GM10248 (cell line): Measurements from ENCODE around the gene GSPT1.
"Not testable (repeated sequence)": the region's sequence is repeated elsewhere in the genome, so short reads cannot be mapped to it uniquely, and the experiment has no call there.

Experiments
- CTCF ChIA-PET: fragments of 300-600 bp; sonication (Branson Sonifier 250); formaldehyde crosslinking; extraction: SDS; loops from one replicate; lab custom pipeline; 2021; ENCODE audit warnings: antibody characterized with exemption; lab: Yijun Ruan, JAX
- POLR2A ChIA-PET: fragments of 350-650 bp; sonication (Branson Sonifier 250); formaldehyde crosslinking; extraction: SDS; loops from one replicate; lab custom pipeline; 2020; ENCODE audit warnings: antibody characterized with exemption; lab: Yijun Ruan, JAX
- DNase-seq: peaks from one replicate; pipeline ENCODE4 v3.0.0; 2012; ENCODE audit errors: extremely low spot score
- CTCF ChIP-seq: IDR thresholded peaks from 2 replicates; pipeline ENCODE4 v1.5.1; 2012; ENCODE audit warnings: mild to moderate bottlenecking, low read depth; ENCODE audit errors: extremely low read depth, missing control alignments, control extremely low read depth

Gene GSPT1

GRCh38 chr16:11833951-11834695, 81.6 kb downstream of the GSPT1 start:
- POLR2A ChIA-PET = interaction anchor here (0.7 kb wide), 1 partner anchor 9 kb away, joined by 5 read pairs; no protein-coding TSS in a partner anchor
- CTCF ChIA-PET = interaction anchor here (0.8 to 1.9 kb wide), 2 partner anchors 8 to 19 kb away, joined by 3 to 7 read pairs; no protein-coding TSS in a partner anchor
- no peak for TF ChIP-seq CTCF
- DNase-seq = no peak

- ChIA-PET CTCF (interaction anchor here (1.4 kb wide), 1 partner anchor 12 kb away, joined by 5 read pairs; no protein-coding TSS in a partner anchor), POLR2A (no interaction called here)
- TF ChIP-seq CTCF = no peak
- no peak for DNase-seq
Observed at GRCh38 chr16:11828696-11829095, 87.1 kb downstream of the GSPT1 start.

- POLR2A ChIA-PET = not testable (repeated sequence)
- CTCF ChIA-PET = interaction anchor here (0.6 to 2.9 kb wide), 2 partner anchors 10 to 20 kb away, joined by 3 to 7 read pairs; no protein-coding TSS in a partner anchor
Observed at GRCh38 chr16:11825520-11826165, 90.1 kb downstream of the GSPT1 start.

GRCh38 chr16:11824362-11824761, 91.4 kb downstream of the GSPT1 start:
- no peak for DNase-seq
- POLR2A ChIA-PET = no interaction called here
- TF ChIP-seq CTCF = no peak
- CTCF ChIA-PET = interaction anchor here (1.1 to 2.9 kb wide), 2 partner anchors 11 to 244 kb away, joined by 3 to 7 read pairs; no protein-coding TSS in a partner anchor

More at GRCh38 chr16:11825520-11826165, 90.1 kb downstream of the GSPT1 start:
- not testable (repeated sequence) for DNase-seq

- CTCF ChIA-PET = interaction anchor here (1.1 kb wide), 1 partner anchor 244 kb away, joined by 3 read pairs; no protein-coding TSS in a partner anchor
Observed at GRCh38 chr16:11823645-11824044, 92.1 kb downstream of the GSPT1 start.

GRCh38 chr16:11819798-11820197, 96.0 kb downstream of the GSPT1 start:
- DNase-seq = no peak
- ChIA-PET CTCF (no interaction called here), POLR2A (no interaction called here)
- TF ChIP-seq CTCF = no peak

More at GRCh38 chr16:11823645-11824044, 92.1 kb downstream of the GSPT1 start:
- DNase-seq, POLR2A ChIA-PET: not testable (repeated sequence)

GRCh38 chr16:11818970-11819369, 96.8 kb downstream of the GSPT1 start:
- POLR2A ChIA-PET, CTCF ChIA-PET, DNase-seq: not testable (repeated sequence)
